NCI-H1436 treated with DMSO at 0.1 percent for 48 hours (cell line): Measurements from ENCODE around the gene PCDHGB5.
"Not testable (repeated sequence)": the region's sequence is repeated elsewhere in the genome, so short reads cannot be mapped to it uniquely, and the experiment has no call there.

ENCODE experiments used
- DNase-seq: peaks from one replicate; lab custom pipeline; 2025; lab: John Stamatoyannopoulos, UW

PCDHGB5 gene

GRCh38 chr5:141397756-141398551 is at the start of gene PCDHGB5:
PCDHGB5 (plus strand) TSS chr5:141397947; CDS start chr5:141398128, 181 bp downstream.
- not testable (repeated sequence) for DNase-seq

- DNase-seq, result peak; percentile 37
These were observed 47.7 kb upstream of the PCDHGB5 start, which contains the start of gene PCDHGB1 for GRCh38 chr5:141349917-141350619. PCDHGB1 (plus strand) TSS chr5:141350099; CDS start chr5:141350261, 162 bp downstream.

DNA sequence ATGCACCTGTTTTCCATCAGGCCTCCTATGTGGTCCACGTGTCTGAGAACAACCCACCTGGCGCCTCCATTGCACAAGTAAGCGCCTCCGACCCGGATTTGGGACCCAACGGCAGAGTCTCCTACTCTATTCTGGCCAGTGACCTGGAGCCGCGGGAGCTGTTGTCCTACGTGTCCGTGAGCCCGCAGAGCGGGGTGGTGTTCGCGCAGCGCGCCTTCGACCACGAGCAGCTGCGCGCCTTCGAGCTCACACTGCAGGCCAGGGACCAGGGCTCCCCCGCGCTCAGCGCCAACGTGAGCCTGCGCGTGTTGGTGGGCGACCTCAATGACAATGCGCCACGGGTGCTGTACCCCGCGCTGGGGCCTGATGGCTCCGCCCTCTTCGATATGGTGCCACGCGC is 46.2 kb upstream of the PCDHGB5 start:
- no peak for DNase-seq

DNA sequence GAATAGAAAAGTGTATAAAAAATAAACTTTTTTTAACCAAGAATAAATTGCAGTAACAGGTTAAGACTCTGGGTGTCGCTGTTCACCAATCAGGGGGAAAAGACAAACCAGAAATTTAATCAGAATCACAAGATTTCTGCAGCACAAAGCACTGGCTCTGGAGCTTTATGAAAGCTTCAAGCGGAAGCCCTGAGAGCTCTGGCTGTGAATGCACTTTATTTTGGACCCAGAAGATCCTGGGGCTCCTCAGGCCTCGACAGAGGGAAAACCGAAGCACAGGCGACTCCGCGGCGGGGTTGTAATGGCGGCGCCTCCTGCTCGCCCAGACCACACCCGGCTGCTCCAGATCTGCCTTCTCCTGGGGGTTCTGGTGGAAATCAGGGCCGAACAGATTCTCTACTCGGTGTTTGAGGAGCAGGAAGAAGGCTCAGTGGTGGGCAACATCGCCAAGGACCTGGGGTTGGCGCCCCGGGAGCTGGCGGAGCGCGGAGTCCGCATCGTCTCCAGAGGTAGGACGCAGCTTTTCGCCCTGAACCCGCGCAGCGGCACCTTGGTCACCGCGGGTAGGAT is 42.8 kb upstream of the PCDHGB5 start, which contains the start of gene PCDHGA4:
Gene PCDHGA4 (plus strand): TSS at position 122 of the 570 bp plus-strand sequence. CDS start 87 bp downstream, at position 209.
- no peak for DNase-seq

GRCh38 chr5:141355641-141356040 is 42.1 kb upstream of the PCDHGB5 start:
- DNase-seq, result no peak

DNA sequence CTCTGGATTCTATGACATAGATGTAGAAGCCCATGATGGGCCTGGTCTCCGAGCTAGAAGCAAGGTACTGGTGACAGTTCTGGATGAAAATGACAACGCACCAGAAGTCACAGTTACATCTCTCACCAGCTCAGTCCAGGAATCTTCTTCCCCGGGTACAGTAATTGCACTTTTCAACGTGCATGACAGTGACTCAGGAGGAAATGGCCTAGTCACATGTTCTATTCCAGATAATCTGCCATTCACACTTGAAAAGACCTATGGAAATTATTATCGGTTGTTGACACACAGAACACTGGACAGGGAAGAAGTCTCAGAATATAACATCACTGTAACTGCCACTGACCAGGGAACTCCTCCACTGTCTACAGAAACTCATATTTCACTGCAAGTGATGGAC is 41.6 kb upstream of the PCDHGB5 start:
- DNase-seq, result no peak

DNA sequence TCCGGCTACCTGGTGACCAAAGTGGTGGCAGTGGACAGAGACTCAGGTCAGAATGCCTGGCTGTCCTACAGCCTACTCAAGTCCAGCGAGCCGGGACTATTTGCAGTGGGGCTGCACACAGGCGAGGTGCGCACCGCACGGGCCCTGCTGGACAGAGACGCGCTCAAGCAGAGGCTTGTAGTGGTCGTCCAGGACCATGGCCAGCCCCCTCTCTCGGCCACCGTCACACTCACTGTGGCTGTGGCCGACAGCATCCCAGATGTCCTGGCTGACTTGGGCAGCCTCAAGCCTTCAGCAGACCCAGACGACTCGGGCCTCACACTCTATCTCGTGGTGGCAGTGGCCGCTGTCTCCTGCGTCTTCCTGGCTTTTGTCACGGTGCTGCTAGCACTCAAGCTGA is 40.8 kb upstream of the PCDHGB5 start:
- DNase-seq, result no peak

GRCh38 chr5:141359790-141360426 is 37.8 kb upstream of the PCDHGB5 start, which contains the start of gene PCDHGB2:
PCDHGB2 (plus strand) TSS chr5:141359994; CDS start chr5:141360136, 142 bp downstream.
- no peak for DNase-seq

- DNase-seq, result no peak
These were observed 37.1 kb upstream of the PCDHGB5 start for GRCh38 chr5:141360685-141361084.

DNA sequence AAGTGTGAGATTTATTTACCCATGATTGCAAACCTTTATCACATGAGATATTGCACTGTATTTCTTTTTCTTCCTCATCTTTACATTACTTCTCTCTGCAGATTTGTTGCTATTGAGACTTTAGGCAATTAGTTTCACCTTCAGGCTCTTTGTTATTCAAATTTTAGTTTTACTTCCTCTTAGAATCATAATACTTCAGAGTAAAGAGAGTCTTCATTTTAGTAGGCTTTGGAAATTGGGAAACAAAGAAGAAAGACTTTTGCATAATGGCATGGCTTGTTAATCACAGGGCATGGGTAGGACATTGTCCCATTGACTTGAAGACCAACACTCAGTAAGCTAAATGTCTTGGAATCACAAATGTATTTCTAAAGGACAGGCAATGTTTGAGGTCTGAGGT is 35.0 kb upstream of the PCDHGB5 start:
- DNase-seq, result no peak

- no peak for DNase-seq
These were observed 33.6 kb upstream of the PCDHGB5 start, which contains the start of gene PCDHGA5 for GRCh38 chr5:141363952-141364660. PCDHGA5 (plus strand) TSS chr5:141364162; CDS start chr5:141364331, 169 bp downstream.

DNA sequence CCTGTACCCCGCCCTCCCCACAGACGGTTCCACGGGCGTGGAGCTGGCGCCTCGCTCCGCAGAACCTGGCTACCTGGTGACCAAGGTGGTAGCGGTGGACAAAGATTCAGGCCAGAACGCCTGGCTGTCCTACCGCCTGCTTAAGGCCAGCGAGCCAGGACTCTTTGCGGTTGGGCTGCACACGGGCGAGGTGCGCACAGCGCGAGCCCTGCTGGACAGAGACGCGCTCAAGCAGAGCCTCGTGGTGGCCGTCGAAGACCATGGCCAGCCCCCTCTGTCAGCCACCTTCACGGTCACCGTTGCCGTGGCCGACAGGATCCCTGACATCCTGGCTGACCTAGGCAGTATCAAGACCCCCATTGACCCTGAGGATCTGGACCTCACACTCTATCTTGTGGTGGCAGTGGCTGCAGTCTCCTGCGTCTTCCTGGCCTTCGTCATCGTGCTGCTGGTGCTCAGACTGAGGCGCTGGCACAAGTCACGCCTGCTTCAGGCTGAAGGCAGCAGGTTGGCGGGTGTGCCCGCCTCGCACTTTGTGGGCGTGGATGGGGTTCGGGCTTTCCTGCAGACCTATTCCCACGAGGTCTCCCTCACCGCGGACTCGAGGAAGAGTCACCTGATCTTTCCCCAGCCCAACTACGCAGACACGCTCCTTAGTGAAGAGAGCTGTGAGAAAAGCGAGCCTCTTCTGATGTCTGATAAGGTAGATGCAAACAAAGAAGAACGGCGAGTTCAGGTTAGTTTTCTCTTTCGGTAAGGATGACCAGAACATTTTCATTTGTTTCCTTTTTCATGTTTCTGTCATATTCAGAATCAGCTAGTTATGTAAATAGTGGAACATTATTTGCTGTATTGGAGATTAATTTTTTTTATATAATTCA is 31.5 kb upstream of the PCDHGB5 start:
- DNase-seq, result no peak

DNA sequence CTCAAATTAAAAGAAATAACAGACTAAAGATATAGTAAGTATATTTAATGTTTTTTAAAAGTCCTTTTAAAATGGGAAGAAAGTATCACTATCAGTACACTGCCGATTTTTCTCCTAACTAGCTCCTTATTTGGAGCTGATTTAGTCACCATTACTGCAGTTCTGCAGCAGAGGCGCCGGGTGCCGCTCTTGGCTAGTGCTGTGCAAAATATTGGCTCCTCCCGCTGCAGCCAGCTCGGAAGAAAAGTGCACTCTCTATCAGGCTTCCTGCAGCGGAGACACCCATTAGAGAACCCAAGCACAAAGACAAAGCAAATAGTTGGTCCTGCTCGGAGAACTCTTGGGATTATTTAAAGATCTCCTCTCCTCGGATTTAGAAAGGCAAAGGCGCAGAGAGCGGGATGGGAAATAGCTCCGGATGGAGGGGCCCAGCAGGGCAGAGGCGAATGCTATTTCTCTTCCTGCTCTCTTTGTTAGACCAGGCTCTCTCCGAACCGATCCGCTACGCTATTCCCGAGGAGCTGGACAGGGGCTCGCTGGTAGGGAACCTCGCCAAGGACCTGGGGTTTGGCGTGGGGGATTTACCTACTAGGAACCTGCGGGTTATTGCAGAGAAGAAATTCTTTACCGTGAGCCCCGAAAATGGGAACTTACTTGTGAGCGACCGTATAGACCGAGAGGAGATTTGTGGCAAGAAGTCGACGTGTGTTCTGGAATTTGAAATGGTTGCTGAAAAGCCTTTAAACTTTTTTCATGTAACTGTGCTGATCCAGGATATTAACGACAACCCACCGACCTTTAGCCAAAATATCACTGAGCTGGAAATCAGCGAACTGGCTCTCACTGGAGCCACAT is 27.5 kb upstream of the PCDHGB5 start, which contains the start of gene PCDHGB3:
Gene PCDHGB3 (plus strand): TSS at position 249 of the 855 bp plus-strand sequence. CDS start 153 bp downstream, at position 402.
- no peak for DNase-seq

DNA sequence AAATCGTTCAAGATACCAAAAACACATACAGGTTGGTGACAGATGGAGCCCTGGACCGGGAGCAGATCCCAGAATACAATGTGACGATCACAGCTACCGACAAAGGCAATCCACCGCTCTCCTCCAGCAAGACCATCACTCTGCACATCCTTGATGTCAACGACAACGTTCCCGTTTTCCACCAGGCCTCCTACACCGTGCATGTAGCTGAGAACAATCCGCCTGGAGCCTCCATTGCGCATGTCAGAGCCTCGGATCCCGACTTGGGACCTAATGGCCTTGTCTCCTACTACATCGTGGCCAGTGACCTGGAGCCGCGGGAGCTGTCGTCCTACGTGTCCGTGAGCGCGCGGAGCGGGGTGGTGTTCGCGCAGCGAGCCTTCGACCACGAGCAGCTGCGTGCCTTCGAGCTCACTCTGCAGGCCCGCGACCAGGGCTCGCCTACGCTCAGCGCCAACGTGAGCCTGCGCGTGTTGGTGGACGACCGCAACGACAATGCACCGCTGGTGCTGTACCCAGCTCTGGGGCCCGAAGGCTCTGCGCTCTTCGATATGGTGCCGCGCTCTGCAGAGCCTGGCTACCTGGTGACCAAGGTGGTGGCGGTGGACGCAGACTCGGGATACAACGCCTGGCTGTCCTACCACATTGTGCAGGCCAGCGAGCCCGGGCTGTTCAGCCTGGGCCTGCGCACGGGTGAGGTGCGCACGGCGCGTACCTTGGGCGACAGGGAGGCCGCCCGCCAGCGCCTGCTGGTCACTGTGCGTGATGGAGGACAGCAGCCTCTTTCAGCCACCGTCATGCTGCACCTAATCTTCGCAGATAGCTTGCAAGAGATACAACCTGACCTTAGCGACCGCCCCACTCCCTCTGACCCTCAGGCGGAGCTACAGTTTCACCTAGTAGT is 25.9 kb upstream of the PCDHGB5 start:
- no peak for DNase-seq

DNA sequence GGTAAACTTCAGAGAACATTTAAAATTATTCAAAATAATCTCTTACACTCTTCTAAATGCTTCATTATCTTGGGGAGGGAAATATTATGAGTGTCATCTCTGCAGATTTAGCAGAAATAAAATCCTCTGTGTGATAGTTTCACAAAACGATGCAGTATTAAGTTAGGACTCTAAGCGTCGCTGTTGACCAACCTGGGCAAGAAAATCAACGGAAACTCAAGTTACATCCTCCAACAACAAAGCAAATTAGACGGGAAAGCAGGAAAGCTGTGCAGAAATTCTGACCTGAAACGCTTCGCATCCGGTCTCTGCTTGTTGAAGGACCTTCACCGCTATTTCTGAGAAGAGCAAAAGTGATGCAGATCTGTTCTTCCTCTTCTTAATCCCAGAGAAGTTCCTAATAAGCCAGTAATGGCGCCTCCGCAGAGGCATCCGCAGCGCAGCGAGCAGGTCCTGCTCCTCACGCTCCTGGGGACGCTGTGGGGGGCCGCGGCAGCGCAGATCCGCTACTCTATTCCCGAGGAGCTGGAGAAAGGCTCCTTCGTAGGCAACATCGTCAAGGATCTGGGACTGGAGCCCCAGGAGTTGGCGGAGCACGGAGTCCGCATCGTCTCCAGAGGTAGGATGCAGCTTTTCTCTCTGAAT is 24.0 kb upstream of the PCDHGB5 start, which contains the start of gene PCDHGA6:
Gene PCDHGA6 (plus strand): TSS at position 219 of the 645 bp plus-strand sequence. CDS start 193 bp downstream, at position 412.
- no peak for DNase-seq

DNA sequence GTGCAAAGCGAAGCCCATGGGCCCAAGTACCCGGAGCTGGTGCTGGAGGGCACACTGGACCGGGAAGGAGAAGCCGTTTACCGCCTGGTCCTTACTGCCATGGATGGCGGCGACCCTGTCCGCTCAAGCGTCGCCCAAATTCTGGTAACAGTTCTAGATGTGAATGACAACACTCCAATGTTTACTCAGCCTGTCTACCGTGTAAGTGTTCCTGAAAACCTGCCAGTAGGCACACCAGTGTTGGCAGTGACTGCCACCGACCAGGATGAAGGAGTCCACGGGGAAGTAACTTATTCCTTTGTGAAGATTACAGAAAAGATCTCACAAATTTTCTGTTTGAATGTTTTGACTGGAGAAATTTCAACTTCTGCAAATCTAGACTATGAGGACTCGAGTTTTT is 23.1 kb upstream of the PCDHGB5 start:
- no peak for DNase-seq

GRCh38 chr5:141375444-141376155 is 22.1 kb upstream of the PCDHGB5 start:
- DNase-seq, result not testable (repeated sequence)
